Measurements from ENCODE around the gene PPCDC. TPM values are rescaled to one million over a fixed set of nuclear protein-coding genes. Genes with fewer than 3 reads are reported as not detected.

The PPCDC gene
- polyA plus RNA-seq, 6 donors from 2014 or later, result 4.5 to 8.9 (median 7.1) TPM

GRCh38 chr15:75053748-75054125 is 30.3 kb downstream of the PPCDC start:
- H3K27me3 Mint-ChIP-seq, result peaks cover 0 to 13% (median 6%) of the 10 kb centered on the region in 3 donors
- peaks cover 0 to 2% of the 10 kb centered on the region in 2 donors for H3K36me3 Mint-ChIP-seq
- peak overlapping the region in 1 of 6 donors; percentile 30 for H3K27ac Mint-ChIP-seq
- H3K4me1 Mint-ChIP-seq, result no peaks in the 10 kb centered on the region
- DNase-seq, result no peak
- H3K4me3 Mint-ChIP-seq, result no peak overlapping the region
- no peak for ATAC-seq (ENCODE audit: low read depth in 2 of 2)
- no peaks in the 10 kb centered on the region for H3K9me3 Mint-ChIP-seq

- no peaks in the 10 kb centered on the region for H3K36me3 Mint-ChIP-seq
- H3K4me1 Mint-ChIP-seq, result no peaks in the 10 kb centered on the region
- no peaks in the 10 kb centered on the region for H3K9me3 Mint-ChIP-seq
- H3K4me3 Mint-ChIP-seq, result no peak overlapping the region
- H3K27ac Mint-ChIP-seq, result peak overlapping the region in 1 of 6 donors; percentile 29
- DNase-seq (no peak), ATAC-seq (ENCODE audit: low read depth in 2 of 2) (no peak)
- peaks cover 0 to 7% (median 4%) of the 10 kb centered on the region in 3 donors for H3K27me3 Mint-ChIP-seq
Measured at GRCh38 chr15:75054172-75054897, 30.9 kb downstream of the PPCDC start.

DNA sequence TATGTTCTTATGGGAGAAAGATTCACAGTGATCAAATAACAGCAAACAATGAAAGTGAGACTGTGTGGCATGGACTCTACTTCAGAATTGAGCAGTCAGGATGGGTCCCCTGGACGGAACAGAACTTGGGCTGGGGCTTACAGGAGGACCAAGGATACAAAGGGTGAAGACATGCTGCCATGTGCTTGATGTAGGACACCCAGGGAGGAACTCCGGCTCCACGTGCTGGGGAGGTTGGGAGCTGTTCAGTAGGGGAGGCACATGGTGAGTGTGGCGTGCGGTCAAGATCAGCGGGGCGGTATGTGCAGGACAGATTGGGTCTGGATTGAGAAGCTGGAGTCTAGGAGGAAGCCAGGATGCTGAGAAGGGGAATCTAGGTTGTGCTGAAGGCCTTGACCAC is 32.6 kb downstream of the PPCDC start:
- no peak for ATAC-seq (ENCODE audit: low read depth in 2 of 2)
- H3K27me3 Mint-ChIP-seq, result no peaks in the 10 kb centered on the region
- H3K36me3 Mint-ChIP-seq, result no peaks in the 10 kb centered on the region
- DNase-seq, result no peak
- H3K4me1 Mint-ChIP-seq, result no peaks in the 10 kb centered on the region
- no peaks in the 10 kb centered on the region for H3K9me3 Mint-ChIP-seq
- H3K4me3 Mint-ChIP-seq, result no peak overlapping the region
- no peak overlapping the region for H3K27ac Mint-ChIP-seq

- Mint-ChIP-seq H3K4me1 (no peaks in the 10 kb centered on the region), H3K27me3 (no peaks in the 10 kb centered on the region), H3K4me3 (peak overlapping the region in 1 of 8 donors; percentile 35), H3K36me3 (no peaks in the 10 kb centered on the region), H3K9me3 (no peaks in the 10 kb centered on the region), H3K27ac (no peak overlapping the region)
- ATAC-seq (ENCODE audit: low read depth in 2 of 2) (no peak), DNase-seq (no peak)
Measured at GRCh38 chr15:75058127-75058905, 34.9 kb downstream of the PPCDC start.

DNA sequence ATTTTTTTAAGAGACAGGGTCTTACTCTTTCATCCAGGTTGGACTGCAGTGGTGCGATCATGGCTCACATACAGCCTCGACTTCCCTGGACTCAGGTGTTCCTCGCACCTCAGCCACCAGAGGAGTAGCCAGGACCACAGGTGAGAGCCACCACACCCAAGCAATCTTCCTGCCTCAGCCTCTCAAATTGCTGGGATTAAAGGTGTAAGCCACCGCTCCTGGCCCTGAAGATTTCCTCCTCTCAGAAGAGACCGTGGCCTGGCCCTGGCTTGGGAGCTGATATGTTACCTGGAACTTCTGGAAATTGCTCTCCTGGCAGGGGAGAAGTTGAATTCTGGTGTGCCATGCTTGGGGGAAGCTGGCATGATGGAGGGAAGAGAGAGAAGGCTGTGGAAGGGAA is 36.2 kb downstream of the PPCDC start:
- Mint-ChIP-seq H3K36me3 (no peaks in the 10 kb centered on the region), H3K27me3 (no peaks in the 10 kb centered on the region), H3K4me1 (no peaks in the 10 kb centered on the region), H3K4me3 (no peak overlapping the region), H3K9me3 (no peaks in the 10 kb centered on the region), H3K27ac (no peak overlapping the region)
- ATAC-seq (ENCODE audit: low read depth in 2 of 2) (no peak), DNase-seq (no peak)

DNA sequence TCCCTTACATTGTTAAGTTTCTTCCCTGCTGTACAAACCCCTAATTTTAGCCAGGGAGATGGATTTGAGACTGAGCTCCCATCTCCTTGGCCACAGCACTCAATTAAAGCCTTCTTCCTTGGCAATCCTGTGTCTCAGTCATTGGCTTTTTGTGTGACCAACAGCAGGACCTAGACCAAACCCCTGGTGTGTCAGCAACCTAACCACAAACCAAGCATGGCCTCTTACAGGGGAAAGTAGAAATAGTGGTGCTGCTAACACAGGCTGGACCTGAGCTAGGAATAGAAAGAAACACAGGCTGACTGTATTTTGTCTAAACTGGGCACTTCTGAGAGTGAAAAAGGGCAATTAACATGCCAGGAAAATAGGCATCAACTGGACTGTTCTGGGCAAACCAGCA is 37.9 kb downstream of the PPCDC start:
- ATAC-seq (ENCODE audit: low read depth in 2 of 2) (no peak), DNase-seq (no peak)
- Mint-ChIP-seq H3K27me3 (no peaks in the 10 kb centered on the region), H3K4me3 (no peak overlapping the region), H3K36me3 (peaks cover under 1 to 1% of the 10 kb centered on the region in 2 donors), H3K27ac (peak overlapping the region in 2 of 6 donors; percentile 27 to 37), H3K9me3 (peaks cover 0 to 14% (median 10%) of the 10 kb centered on the region in 7 donors), H3K4me1 (no peaks in the 10 kb centered on the region)

DNA sequence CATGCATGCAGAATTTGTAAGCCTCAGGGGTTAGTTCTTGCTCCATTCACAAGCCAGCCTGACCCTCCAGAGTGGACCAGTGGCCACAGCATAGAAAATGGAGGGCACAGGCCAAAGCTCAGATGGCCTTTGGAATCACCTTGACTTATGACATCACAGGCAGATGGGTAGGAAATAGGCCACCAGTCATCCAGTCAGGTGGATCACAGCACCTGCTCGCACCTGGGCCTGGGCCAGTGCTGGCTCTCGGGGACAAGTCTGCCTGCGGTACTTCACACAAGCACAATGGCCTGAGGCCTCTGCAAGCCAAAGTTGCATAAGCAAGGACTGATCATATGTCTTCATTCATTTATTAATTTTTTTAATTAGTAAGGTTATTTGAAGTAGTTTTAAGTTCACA is 39.3 kb downstream of the PPCDC start:
- Mint-ChIP-seq H3K9me3 (peaks cover 0 to 27% (median 21%) of the 10 kb centered on the region in 7 donors), H3K27ac (no peak overlapping the region), H3K4me3 (no peak overlapping the region), H3K27me3 (no peaks in the 10 kb centered on the region), H3K36me3 (peaks cover 13% of the 10 kb centered on the region in 2 donors), H3K4me1 (no peaks in the 10 kb centered on the region)
- no peak for DNase-seq
- ATAC-seq (ENCODE audit: low read depth in 2 of 2), result no peak

DNA sequence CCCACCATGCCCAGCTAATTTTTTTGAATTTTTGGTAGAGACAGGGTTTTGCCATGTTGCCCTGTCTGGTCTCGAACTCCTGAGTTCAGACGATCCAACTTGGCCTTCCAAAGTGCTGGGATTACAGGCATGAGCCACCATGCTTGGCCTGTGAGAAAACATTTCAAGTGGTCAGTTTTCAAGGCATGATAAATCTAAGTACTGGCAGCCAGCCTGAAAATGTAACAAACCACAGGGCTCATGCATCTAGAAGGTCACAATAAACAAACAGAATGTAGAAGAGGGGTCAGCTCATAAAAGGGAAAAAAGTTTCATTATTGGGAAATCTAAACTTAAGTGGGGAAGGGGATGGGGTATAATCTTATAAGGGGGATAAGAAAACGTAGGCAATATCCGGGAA is 39.9 kb downstream of the PPCDC start:
- peaks cover 13% of the 10 kb centered on the region in 2 donors for H3K36me3 Mint-ChIP-seq
- peaks cover 0 to 2% (median 0%) of the 10 kb centered on the region in 3 donors for H3K27me3 Mint-ChIP-seq
- ATAC-seq (ENCODE audit: low read depth in 2 of 2) (no peak), DNase-seq (no peak)
- peaks cover 0 to 27% (median 21%) of the 10 kb centered on the region in 7 donors for H3K9me3 Mint-ChIP-seq
- no peak overlapping the region for H3K4me3 Mint-ChIP-seq
- H3K27ac Mint-ChIP-seq, result peak overlapping the region in 1 of 6 donors; percentile 40
- peaks cover 2 to 3% (median 3%) of the 10 kb centered on the region in 3 donors for H3K4me1 Mint-ChIP-seq

- Mint-ChIP-seq H3K27me3 (peaks cover 0 to 5% (median 0%) of the 10 kb centered on the region in 3 donors), H3K4me1 (peaks cover 7 to 8% (median 8%) of the 10 kb centered on the region in 3 donors), H3K27ac (no peak overlapping the region), H3K9me3 (peaks cover 0 to 27% (median 21%) of the 10 kb centered on the region in 7 donors), H3K4me3 (no peak overlapping the region), H3K36me3 (peaks cover 13% of the 10 kb centered on the region in 2 donors)
- no peak for DNase-seq
- ATAC-seq (ENCODE audit: low read depth in 2 of 2), result no peak
Measured at GRCh38 chr15:75063889-75064288, 40.5 kb downstream of the PPCDC start.

- no peak for DNase-seq
- ATAC-seq (ENCODE audit: low read depth in 2 of 2), result no peak
- no peak overlapping the region for H3K27ac Mint-ChIP-seq
- no peak overlapping the region for H3K4me3 Mint-ChIP-seq
- peaks cover 0 to 27% (median 21%) of the 10 kb centered on the region in 7 donors for H3K9me3 Mint-ChIP-seq
- H3K4me1 Mint-ChIP-seq, result peaks cover 15 to 18% (median 18%) of the 10 kb centered on the region in 3 donors
- peaks cover 13% of the 10 kb centered on the region in 2 donors for H3K36me3 Mint-ChIP-seq
- H3K27me3 Mint-ChIP-seq, result peaks cover 0 to 5% (median 4%) of the 10 kb centered on the region in 3 donors
Measured at GRCh38 chr15:75064846-75065245, 41.5 kb downstream of the PPCDC start.

DNA sequence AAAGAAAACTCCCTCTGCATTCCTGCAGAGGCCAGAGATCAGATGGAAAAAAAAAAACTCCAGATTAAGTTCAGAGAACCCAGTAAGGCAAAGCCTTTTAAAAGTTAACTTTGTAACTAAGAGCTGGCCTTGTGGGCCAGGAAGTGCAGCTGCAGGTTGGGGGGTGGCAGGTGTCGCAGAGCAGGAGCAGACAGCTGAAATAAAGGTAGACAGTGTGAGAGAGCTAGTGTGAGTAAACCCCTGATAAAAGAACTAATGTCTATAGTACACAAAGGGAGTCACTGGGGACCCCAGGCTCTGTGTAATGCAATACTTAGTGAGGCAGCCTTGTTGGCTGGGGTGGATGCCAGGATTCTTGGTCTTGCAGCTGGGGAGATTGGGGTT is 42.1 kb downstream of the PPCDC start:
- Mint-ChIP-seq H3K4me3 (no peak overlapping the region), H3K27ac (no peak overlapping the region), H3K27me3 (peaks cover 0 to 5% (median 4%) of the 10 kb centered on the region in 3 donors), H3K36me3 (peaks cover 13% of the 10 kb centered on the region in 2 donors), H3K9me3 (peaks cover 0 to 27% (median 21%) of the 10 kb centered on the region in 7 donors), H3K4me1 (peaks cover 19 to 24% (median 24%) of the 10 kb centered on the region in 3 donors)
- no peak for DNase-seq
- ATAC-seq (ENCODE audit: low read depth in 2 of 2), result no peak

DNA sequence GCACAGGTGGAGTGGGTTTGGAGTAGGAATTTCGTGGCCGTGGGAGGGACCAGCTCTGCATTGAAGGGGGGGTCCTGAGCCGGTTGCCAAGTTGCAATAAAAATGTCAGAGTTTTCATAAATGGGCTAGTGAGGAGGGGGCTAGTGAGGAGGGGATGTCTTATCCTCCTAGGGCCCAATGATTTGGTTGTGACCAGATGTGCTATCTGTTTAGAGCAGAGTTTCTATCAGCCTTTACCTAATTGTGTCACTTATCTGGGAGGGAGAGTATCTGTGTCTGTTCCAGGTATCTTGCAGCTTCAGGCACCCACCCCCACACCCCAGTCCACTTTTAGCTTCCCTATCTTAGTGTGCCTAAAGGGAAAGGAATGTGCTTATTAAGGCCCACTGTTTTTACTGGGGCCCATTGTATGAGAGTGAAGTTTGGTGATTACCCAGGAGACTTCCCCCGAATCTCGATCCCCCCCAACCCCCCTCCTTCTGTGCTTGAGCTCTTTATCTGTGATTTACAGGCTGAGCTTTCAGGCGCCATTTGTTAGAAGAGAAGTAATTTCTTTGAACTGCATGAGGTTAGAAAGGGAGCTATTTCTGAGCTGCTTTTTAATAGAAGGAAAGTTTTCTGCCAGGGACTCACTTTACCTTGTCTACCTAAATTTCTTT is 42.6 kb downstream of the PPCDC start:
- Mint-ChIP-seq H3K4me3 (no peak overlapping the region), H3K4me1 (peaks cover 21 to 29% (median 28%) of the 10 kb centered on the region in 3 donors), H3K27ac (no peak overlapping the region), H3K27me3 (peaks cover 0 to 6% (median 4%) of the 10 kb centered on the region in 3 donors), H3K36me3 (peaks cover 13% of the 10 kb centered on the region in 2 donors), H3K9me3 (peaks cover 0 to 27% (median 21%) of the 10 kb centered on the region in 7 donors)
- DNase-seq (no peak), ATAC-seq (ENCODE audit: low read depth in 2 of 2) (no peak)

- DNase-seq (no peak), ATAC-seq (ENCODE audit: low read depth in 2 of 2) (no peak)
- Mint-ChIP-seq H3K36me3 (peaks cover 13% of the 10 kb centered on the region in 2 donors), H3K9me3 (peaks cover 0 to 27% (median 21%) of the 10 kb centered on the region in 7 donors), H3K4me3 (peak overlapping the region in 1 of 8 donors; percentile 18), H3K27me3 (peaks cover 6 to 17% (median 7%) of the 10 kb centered on the region in 3 donors), H3K4me1 (peaks cover 29 to 41% (median 36%) of the 10 kb centered on the region in 3 donors), H3K27ac (peak overlapping the region in 3 of 6 donors; percentile 44 to 69 (median 48))
Measured at GRCh38 chr15:75067123-75067830, 43.9 kb downstream of the PPCDC start.

Data from naive B cell (primary cell).